8988T (cell line): ENCODE results near the gene CAAP1.
"Not testable (repeated sequence)": the region's sequence is repeated elsewhere in the genome, so short reads cannot be mapped to it uniquely, and the experiment has no call there.

ENCODE experiments used
- DNase-seq: peaks from one replicate; pipeline ENCODE4 v3.0.0; 2011

CAAP1 gene, protein sequence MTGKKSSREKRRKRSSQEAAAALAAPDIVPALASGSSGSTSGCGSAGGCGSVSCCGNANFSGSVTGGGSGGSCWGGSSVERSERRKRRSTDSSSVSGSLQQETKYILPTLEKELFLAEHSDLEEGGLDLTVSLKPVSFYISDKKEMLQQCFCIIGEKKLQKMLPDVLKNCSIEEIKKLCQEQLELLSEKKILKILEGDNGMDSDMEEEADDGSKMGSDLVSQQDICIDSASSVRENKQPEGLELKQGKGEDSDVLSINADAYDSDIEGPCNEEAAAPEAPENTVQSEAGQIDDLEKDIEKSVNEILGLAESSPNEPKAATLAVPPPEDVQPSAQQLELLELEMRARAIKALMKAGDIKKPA

DNA sequence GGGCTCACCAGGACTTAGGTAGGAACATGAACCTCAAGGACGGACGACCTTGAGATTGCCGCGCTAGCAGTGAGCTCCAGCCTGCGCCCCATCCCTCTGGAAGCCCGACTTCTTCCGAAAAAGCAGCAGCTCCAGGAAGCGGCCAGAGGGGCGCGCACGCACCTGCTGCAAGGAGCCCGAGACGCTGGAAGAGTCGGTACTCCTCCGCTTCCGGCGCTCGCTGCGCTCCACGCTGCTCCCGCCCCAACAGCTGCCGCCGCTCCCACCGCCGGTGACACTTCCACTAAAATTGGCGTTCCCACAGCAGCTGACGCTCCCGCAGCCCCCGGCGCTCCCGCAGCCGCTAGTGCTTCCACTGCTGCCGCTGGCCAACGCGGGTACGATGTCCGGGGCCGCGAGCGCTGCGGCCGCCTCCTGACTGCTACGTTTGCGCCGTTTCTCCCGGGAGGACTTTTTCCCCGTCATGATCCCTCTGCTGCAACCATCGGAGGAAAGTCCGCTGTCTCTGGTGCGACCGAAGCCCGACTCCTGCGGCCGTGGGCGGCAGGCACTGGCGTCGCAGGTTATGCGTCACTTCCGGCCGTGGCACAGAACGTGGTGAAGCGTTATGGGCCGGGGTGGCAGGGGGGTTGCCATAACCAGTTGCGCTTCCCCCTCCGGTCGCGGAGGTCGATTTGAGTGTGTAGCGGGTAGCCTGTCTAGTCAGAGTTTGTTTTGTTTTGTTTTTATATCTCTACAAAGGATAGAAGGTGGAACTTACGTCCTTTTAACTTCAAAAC lies at the start of gene CAAP1:
CAAP1 (minus strand) TSS at position 552 of the 779 bp plus-strand sequence; CDS start at position 465, 87 bp downstream.
- DNase-seq, result peak; percentile 41

DNA sequence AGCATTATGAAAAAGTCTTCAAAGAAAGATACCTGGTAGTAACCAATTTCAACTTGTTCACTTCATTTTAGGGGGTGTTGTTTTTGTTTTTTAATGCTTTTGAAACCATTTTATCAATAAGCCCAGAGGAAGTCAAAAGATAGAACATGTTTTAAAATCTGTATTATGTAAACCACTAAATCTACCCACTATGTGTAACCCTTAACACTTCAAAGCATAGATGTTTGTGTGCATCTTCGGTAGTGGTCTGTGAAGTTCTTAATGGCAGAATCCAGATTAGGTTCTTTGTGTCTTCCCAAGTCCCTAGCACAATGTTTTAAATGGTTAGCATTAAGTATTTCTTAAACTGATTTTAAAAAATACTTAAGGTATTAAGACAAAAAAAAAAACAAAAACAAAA lies 48.2 kb upstream of the CAAP1 start:
- DNase-seq, result no peak

DNA sequence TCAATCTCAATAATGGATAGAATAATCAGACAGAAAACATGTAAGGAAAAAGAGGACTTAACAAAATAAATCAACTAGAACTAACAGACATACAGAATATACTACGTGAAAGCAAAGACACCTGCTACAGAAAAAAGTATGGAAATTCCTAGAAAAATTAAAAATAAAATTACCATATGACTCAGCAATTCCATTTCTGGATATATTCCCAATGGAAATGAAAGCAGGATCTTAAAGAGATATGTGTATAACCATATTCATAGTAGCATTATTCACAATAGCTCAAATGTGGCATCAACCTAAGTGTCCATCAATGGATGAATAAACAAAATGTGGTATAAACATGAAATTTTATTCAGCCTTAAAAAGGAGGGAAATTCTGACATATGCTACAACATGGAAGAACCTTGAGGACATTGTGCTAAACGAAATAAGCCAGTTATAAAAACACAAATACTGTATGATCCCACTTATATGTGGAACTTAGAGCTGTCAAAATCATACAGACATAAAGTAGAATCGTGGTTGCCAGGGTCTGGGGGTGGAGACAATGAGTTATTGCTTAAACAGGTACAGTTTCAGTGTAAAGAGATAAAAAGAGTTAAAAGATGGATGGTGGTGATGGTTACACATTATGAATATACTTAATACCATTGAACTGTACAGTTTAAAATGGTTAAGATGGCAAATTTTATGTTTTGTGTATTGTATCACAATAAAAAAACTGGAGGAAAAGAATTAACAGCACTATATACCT lies 47.5 kb upstream of the CAAP1 start:
- DNase-seq, result no peak

DNA sequence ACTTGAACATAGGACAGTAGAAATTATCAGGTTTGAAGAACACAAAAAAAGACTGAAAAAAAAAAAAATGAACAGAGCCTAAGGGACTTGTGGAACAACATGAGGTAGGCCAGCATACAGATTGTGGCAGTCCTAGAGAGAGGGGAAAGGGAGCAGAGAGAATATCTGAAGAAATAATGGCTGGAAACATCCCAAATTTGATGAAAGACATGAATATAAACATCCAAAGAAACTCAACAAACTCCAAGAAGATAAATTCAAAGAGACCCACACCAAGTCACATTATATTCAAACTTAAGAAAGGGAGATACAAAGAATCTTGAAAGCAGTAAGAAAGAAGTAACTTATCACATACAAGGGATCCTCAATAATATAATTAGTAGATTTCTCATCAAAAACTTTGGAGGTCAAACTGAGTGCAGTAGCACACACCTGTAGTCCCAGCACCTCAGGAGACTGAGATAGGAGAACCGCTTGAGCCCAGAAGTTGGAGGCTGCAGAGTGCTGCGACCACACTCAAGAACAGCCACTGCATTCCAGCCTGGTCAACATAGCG lies 45.3 kb upstream of the CAAP1 start:
- DNase-seq, result no peak

DNA sequence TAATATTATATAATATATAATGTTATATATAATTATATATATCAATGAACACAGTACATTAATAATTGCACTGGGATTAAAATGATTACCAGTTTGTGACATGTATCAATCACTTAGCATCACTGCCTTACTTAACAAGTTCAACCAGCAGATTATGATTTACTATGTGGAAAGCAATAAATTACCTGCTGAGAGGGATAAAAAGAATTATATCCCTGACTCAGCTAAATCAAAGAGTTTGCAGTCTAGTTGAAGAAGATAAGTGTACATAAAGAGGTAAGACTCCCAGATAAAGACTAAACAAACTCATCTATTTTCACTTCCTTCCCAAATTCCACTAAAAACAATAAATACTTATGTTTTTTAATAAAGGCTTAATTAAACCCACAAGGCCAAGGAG lies 43.2 kb upstream of the CAAP1 start:
- DNase-seq, result no peak

DNA sequence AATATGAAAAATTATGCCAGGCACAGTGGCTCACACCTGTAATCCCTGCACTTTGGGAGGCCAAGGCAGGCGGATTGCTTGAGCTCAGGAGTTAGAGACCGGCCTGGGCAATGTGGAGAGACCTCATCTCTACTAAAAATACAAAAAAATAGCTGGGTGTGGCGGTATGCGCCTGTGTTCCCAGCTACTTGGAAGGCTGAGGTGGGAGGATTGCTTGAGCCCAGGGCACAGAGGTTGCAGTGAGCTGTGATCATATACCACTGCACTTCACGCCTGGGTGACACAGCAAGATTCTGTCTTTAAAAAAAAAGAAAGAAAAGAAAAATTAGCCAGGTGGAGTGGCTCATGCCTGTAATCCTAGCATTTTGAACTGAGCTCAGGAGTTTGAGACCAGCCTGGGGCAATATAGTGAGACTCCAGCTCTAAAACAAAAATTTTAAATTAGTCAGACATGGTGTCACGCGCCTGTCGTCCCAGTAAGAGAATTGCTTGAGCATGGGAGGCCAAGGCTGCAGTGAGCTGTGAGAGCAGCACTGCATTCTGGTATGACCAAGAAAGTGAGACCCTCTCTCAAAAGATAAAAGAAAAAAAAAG lies 36.4 kb upstream of the CAAP1 start:
- no peak for DNase-seq

- DNase-seq, result no peak
These were observed 33.0 kb upstream of the CAAP1 start for GRCh38 chr9:26925609-26926008.

GRCh38 chr9:26919698-26920097 lies 27.1 kb upstream of the CAAP1 start:
- DNase-seq, result no peak

GRCh38 chr9:26913138-26913668 lies 20.6 kb upstream of the CAAP1 start:
- no peak for DNase-seq

DNA sequence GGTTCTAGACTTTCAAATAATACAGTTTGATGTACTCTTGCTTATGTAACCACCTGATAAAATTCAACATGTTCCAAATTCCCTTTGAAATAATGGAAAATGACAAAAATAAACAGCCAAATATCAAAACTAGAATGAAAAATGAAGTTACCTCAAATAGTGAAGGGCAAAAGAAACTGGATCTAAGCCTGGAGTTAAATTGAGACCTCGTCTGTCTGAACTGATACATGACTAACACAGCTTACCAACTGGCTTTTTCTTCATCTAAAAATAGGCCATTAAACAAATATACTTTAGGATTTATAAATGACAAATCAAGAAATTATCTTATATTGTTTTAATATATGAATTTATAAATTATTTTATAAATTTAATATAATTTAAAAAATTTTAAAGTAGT lies 12.1 kb upstream of the CAAP1 start:
- DNase-seq, result no peak

GRCh38 chr9:26904070-26904469 lies 11.5 kb upstream of the CAAP1 start:
- no peak for DNase-seq

DNA sequence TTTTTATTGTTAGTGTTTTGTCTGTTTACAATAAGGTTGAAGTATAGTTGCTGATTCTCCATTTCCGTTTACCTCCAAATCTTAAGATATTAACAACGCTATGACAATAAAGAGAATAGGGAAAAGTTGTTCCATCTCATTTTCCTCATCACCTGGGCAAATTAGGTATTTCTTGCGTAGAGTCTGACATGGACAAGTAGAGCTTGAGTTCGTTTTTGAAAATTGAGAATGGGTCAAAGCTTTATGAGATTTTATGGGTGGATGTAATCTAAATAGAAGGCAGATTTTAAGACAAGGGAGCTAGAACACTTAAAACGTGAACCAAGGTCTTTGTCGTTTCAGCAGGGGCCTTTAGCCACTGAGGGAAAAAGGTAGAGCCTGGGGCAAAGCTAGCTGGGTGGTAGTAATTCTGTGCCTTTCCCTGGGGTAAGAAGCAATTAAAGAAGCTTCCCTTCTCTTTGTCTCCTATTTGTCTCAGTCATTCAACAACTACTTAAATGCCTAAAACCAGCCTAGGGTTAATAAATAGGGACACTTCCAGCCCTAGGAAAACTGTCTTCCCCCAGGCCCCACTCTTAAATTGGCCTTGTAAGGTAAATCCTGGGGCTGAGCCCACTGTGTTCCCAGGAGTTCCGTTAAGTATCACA lies 551 bp upstream of the CAAP1 start:
- no peak for DNase-seq

DNA sequence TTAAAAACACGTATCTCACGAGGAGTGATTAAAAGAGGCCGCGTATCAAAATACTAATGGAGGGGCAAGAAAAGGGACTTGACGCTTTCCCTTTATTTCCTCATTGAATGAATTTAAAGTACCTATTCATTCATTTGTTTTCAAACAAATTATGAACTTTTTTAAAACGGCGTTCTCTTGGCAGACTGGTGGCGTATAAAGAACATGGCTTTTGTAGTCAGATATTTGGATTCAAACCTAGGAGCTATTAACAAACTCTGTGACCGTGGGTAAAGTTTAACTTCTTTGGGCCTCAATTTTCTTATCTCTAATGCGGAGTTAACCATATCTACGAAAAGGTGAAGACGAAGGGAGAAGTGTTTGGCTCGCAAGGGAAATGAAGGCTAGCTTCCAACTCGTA lies 876 bp downstream of the CAAP1 start:
- DNase-seq, result no peak

- DNase-seq, result no peak
These were observed 4.3 kb downstream of the CAAP1 start for GRCh38 chr9:26888271-26888670.

DNA sequence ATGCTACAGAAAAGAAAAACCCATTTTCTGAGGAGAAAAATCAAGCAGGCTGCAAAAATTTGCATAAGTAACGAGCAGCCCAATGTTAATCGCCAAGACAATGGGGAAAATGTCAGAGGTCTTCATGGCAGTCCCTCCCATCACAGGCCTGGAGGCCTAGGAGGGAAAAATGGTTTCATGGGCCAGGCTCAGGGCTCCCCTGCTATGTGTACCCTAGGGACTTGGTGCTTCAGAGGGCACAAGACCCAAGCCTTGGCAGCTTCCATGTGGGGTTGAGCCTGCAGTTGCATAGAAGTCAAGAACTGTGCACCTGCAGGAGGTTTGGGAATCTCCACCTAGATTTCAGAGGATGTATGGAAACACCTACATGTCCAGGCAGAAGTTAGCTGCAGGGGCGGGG lies 10.4 kb downstream of the CAAP1 start:
- DNase-seq, result no peak

DNA sequence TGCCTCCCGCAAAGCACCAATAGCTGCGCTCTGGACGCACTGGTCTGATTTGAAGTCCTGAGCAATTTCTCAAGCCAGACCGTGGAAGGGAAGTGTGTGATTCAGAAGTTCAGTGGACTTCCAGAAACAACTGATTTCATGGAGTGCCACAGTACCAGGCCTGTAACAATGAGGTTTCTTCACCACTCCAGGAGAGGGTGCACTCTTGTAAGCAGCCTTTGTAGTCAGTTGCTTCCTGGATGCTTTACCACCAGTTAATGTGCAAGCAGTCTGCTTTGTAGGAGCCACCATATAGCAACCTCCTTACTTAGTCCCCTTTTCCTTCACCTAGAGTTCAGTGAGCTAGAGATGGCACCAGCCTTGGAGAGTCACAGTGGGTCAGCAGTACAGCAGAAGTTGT lies 12.3 kb downstream of the CAAP1 start:
- no peak for DNase-seq

DNA sequence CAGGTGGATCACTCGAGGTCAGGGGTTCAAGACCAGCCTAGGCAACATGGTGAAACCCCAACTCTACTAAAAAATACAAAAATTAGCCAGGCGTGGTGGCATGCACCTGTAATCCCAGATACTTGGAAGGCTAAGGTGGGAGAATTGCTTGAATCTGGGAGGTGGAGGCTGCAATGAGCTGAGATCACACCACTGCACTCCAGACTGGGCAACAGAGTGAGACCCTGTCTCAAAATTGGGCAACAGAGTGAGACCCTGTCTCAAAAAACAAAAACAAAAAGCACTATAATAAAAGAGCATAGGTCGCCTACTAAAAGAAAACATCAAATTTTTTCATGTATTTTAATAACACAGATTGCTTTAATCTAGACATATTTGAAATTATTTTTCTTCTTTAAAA lies 17.4 kb downstream of the CAAP1 start:
- DNase-seq, result not testable (repeated sequence)

DNA sequence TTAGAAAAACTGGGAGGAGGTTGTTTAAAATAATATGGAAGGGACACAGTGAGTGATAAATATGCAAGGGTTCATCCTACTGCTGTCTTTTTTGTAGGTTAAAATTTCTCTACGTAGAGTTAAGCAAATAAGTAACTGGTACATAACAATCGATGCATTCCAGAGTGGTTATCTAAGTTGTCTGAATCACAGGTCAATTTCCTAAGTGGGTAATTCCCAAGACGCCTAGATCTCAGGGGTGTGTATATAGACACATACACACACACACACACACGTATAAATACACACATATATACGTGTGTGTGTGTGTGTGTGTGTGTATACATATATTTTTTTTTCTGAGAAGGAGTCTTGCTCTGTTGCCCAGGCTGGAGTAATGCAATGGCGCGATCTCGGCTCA lies 22.3 kb downstream of the CAAP1 start:
- DNase-seq, result no peak

DNA sequence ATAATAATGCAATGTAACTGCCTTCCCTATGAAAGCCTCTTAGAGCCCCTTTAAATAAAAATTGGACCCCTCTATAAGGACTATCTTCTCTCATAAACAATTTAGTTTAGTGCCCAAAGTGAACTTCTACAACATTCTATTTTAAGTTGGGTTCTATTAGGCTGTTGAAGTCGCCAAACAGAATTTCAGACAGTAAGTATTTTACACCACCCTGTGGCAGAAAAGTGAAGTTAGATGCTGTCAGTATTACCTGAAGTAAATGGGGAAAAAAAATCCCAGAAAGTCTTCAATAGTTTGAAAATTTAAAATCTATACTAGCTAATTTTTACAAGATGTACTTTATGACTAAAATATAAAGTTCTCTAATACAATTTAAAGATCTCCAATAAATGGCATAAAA lies 29.5 kb downstream of the CAAP1 start:
- no peak for DNase-seq

GRCh38 chr9:26856413-26857032 lies 36.1 kb downstream of the CAAP1 start:
- DNase-seq, result no peak

DNA sequence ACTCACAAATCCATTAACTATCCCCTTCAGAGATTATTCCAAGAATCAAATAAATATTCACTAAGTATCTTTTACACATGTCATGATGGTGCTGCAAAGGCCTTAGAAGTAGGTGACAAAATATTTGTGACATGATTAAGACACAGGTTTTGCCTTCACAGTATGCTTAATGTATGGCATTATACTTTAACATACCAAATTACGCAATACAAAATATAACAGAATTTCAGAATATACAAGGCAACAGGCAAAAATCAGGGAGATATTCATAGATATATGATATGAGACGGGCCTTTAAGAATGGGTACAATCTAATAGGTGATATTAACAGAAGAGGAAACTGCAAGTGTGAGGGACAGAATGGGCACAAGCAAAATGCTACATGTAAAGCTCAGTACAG lies 41.6 kb downstream of the CAAP1 start:
- no peak for DNase-seq

GRCh38 chr9:26833792-26834191 lies 58.8 kb downstream of the CAAP1 start:
- DNase-seq, result no peak
